ENCODE measurements around the gene TNFRSF18.

DNA sequence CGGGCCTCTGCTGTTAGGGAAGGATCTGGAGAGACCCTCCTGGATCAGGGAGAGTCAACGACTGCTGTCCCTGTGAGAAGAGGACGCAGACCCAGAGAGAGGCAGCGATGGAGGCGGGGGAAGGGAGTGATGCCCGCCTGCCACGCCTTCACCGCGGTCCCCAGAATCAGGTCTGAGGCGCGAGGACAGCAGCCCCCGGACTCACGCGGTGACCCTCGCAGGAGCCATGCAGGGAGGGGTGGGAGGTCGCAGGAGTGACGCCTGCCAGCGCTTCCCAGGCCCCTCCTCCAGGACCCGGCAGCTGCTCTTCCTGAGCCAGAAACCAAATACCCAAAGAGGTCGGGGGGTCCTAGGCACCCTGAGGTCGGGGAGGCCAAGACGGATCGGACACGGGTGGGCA, 13.8 kb upstream of the TNFRSF18 start:
- no peak for TF ChIP-seq EP300 (IDR thresholded peaks at IDR 0.05; ENCODE audit: borderline replicate concordance in 1 of 2, control insufficient read depth in 1 of 2, low read depth in 2 of 2, low read length in 2 of 2)
- no peak for TF ChIP-seq CEBPZ (IDR thresholded peaks at IDR 0.05; ENCODE audit: low read depth, low read length)
- no peak for TF ChIP-seq EZH2 (IDR thresholded peaks at IDR 0.05; ENCODE audit: borderline replicate concordance, control insufficient read depth, low read depth, low read length)
- TF ChIP-seq, protein P1, sequence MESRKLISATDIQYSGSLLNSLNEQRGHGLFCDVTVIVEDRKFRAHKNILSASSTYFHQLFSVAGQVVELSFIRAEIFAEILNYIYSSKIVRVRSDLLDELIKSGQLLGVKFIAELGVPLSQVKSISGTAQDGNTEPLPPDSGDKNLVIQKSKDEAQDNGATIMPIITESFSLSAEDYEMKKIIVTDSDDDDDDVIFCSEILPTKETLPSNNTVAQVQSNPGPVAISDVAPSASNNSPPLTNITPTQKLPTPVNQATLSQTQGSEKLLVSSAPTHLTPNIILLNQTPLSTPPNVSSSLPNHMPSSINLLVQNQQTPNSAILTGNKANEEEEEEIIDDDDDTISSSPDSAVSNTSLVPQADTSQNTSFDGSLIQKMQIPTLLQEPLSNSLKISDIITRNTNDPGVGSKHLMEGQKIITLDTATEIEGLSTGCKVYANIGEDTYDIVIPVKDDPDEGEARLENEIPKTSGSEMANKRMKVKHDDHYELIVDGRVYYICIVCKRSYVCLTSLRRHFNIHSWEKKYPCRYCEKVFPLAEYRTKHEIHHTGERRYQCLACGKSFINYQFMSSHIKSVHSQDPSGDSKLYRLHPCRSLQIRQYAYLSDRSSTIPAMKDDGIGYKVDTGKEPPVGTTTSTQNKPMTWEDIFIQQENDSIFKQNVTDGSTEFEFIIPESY (IDR thresholded peaks at IDR 0.05): no peak
- TF ChIP-seq KAT2A (conservative IDR thresholded peaks at IDR 0.05; ENCODE audit: control insufficient read depth, low read depth, low read length): no peak
- TF ChIP-seq, protein P2, sequence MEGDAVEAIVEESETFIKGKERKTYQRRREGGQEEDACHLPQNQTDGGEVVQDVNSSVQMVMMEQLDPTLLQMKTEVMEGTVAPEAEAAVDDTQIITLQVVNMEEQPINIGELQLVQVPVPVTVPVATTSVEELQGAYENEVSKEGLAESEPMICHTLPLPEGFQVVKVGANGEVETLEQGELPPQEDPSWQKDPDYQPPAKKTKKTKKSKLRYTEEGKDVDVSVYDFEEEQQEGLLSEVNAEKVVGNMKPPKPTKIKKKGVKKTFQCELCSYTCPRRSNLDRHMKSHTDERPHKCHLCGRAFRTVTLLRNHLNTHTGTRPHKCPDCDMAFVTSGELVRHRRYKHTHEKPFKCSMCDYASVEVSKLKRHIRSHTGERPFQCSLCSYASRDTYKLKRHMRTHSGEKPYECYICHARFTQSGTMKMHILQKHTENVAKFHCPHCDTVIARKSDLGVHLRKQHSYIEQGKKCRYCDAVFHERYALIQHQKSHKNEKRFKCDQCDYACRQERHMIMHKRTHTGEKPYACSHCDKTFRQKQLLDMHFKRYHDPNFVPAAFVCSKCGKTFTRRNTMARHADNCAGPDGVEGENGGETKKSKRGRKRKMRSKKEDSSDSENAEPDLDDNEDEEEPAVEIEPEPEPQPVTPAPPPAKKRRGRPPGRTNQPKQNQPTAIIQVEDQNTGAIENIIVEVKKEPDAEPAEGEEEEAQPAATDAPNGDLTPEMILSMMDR (IDR thresholded peaks at IDR 0.05 in 2 of 3, conservative IDR thresholded peaks at IDR 0.05 in 1 of 3; ENCODE audit: control insufficient read depth in 2 of 3, extremely low read depth in 1 of 3, insufficient read depth in 1 of 3, low read depth in 3 of 3, low read length in 3 of 3): no peak
- TF ChIP-seq SUZ12 (IDR thresholded peaks at IDR 0.05; ENCODE audit: unreplicated experiment): no peak
- TF ChIP-seq JUNB (IDR thresholded peaks at IDR 0.05): no peak
- no peak for TF ChIP-seq BHLHE40 (IDR thresholded peaks at IDR 0.05; ENCODE audit: borderline replicate concordance in 1 of 2, low read depth in 2 of 2, low read length in 1 of 2)
- TF ChIP-seq SIN3A (IDR thresholded peaks at IDR 0.05; ENCODE audit: low read depth, low read length): no peak
